Sigmoid colon (tissue), 4 donors: ENCODE measurements around the gene TVP23A.

ENCODE experiments used
- CTCF ChIP-seq, 4 experiments: fragments of 450-650 bp in 3 of 4; fragments of 200-600 bp in 1 of 4; IDR thresholded peaks; one replicate each; pipeline ENCODE4 v1.5.1; 2016 to 2019; ENCODE audit warnings: antibody characterized with exemption in 4 of 4, mild to moderate bottlenecking in 3 of 4, moderate library complexity in 2 of 4
- POLR2AphosphoS5 ChIP-seq, 4 donors: sonication (generic); formaldehyde crosslinking; IDR thresholded peaks; one replicate each; pipeline ENCODE4 v1.6.1; 2017; ENCODE audit warnings: antibody characterized with exemption in 4 of 4

DNA sequence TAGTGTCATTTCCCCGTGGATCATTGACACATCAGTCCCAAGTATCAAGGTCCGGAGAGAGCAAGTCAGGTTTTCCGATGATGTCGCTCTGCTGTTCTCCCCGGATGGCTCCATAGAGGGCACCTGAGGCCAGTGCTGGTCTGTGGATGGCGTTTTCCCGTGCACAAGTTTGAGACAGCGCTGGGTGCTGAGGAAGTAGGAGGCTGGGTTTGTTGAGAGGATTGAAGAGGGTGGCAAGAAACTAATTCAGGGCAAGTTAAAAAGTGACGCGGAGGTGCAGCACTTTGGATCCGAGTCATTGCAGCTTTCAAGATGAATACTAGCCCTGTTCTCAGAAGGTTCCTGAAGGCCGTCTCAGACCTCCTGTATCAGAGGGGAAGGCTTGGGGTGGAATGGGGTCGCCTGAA, 67.3 kb downstream of the TVP23A start:
- TF ChIP-seq CTCF (IDR thresholded peaks at IDR 0.05), result no peak
- TF ChIP-seq POLR2AphosphoS5 (IDR thresholded peaks at IDR 0.05), result no peak
